Chondrocyte (in vitro differentiated cells): ENCODE measurements around the gene GAK. TPM values are rescaled to one million over a fixed set of nuclear protein-coding genes. Genes with fewer than 3 reads are reported as not detected.

Experiments used
- DNase-seq: peaks from one replicate; pipeline ENCODE4 v3.0.0; 2021; ENCODE audit warnings: mixed read lengths, low spot score
- H3K27ac Mint-ChIP-seq: one replicate; pipeline ENCODE4 v1.8.0; 2021; ENCODE audit warnings: mild to moderate bottlenecking, moderate library complexity, mixed read lengths; ENCODE audit not compliant: unreplicated experiment
- H3K27me3 Mint-ChIP-seq: 2 replicates; pipeline ENCODE4 v1.8.0; 2021; ENCODE audit warnings: low read depth, mixed read lengths
- H3K36me3 Mint-ChIP-seq: 2 replicates; pipeline ENCODE4 v1.8.0; 2021; ENCODE audit warnings: low read depth, mixed read lengths
- H3K4me1 Mint-ChIP-seq: 2 replicates; pipeline ENCODE4 v1.8.0; 2021; ENCODE audit warnings: low read depth, mild to moderate bottlenecking, mixed read lengths
- H3K4me3 Mint-ChIP-seq: one replicate; pipeline ENCODE4 v1.8.0; 2021; ENCODE audit warnings: mild to moderate bottlenecking, moderate library complexity, mixed read lengths; ENCODE audit not compliant: unreplicated experiment
- H3K9me3 Mint-ChIP-seq: 2 replicates; pipeline ENCODE4 v1.8.0; 2021; ENCODE audit warnings: low read depth, mixed read lengths
- total RNA-seq: library from RNA; stranded (reverse); gene quantifications from 3 replicates; pipeline ENCODE4 v1.2.1, GENCODE V29; 2021
- TF ChIP-seq, protein P1 (sequence below): fragments of 200-600 bp; sonication (generic); IDR thresholded peaks from 2 replicates; pipeline ENCODE4 v1.5.0; 2021; ENCODE audit warnings: antibody characterized with exemption, mild to moderate bottlenecking, moderate library complexity

GAK gene
- total RNA-seq, 1 donor from 2014 or later: 61.4 TPM

GRCh38 chr4:956531-957230, 24.6 kb upstream of the GAK start:
- H3K36me3 Mint-ChIP-seq: peaks cover 11% of the 10 kb centered on the region
- H3K27ac Mint-ChIP-seq: peak overlapping the region; percentile 5
- no peaks in the 10 kb centered on the region for H3K9me3 Mint-ChIP-seq
- peak; percentile 71 for DNase-seq
- no peak overlapping the region for H3K4me3 Mint-ChIP-seq
- TF ChIP-seq, protein P1, sequence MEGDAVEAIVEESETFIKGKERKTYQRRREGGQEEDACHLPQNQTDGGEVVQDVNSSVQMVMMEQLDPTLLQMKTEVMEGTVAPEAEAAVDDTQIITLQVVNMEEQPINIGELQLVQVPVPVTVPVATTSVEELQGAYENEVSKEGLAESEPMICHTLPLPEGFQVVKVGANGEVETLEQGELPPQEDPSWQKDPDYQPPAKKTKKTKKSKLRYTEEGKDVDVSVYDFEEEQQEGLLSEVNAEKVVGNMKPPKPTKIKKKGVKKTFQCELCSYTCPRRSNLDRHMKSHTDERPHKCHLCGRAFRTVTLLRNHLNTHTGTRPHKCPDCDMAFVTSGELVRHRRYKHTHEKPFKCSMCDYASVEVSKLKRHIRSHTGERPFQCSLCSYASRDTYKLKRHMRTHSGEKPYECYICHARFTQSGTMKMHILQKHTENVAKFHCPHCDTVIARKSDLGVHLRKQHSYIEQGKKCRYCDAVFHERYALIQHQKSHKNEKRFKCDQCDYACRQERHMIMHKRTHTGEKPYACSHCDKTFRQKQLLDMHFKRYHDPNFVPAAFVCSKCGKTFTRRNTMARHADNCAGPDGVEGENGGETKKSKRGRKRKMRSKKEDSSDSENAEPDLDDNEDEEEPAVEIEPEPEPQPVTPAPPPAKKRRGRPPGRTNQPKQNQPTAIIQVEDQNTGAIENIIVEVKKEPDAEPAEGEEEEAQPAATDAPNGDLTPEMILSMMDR: no peak
- no peaks in the 10 kb centered on the region for H3K27me3 Mint-ChIP-seq
- no peaks in the 10 kb centered on the region for H3K4me1 Mint-ChIP-seq

DNA sequence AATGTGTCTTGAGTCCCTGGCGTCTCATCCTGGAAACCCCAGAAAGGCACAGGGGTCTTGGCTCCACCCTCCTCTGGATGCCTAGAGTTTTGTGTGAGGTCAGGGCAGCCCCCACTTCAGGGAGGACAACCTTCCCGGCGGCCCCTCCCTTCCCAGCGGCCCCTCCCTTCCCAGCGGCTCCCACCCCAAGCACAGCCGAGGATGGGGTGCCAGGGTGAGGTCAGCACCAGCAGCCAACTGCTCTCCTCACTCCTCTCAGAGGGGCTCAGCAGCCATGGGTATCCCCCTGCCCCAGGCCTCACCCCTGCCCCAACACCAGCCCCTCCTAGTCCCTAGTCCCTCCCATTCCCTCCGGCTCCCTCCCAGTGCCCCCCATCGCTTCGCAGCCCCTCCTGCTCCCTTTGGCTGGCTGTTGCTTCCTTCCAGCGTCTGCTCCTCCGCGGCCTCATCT, 23.8 kb upstream of the GAK start:
- H3K9me3 Mint-ChIP-seq: no peaks in the 10 kb centered on the region
- no peaks in the 10 kb centered on the region for H3K4me1 Mint-ChIP-seq
- no peak overlapping the region for H3K4me3 Mint-ChIP-seq
- peaks cover 11% of the 10 kb centered on the region for H3K36me3 Mint-ChIP-seq
- H3K27me3 Mint-ChIP-seq: no peaks in the 10 kb centered on the region
- peak; percentile 83 for DNase-seq
- TF ChIP-seq, protein P1: no peak
- H3K27ac Mint-ChIP-seq: no peak overlapping the region

GRCh38 chr4:955161-955921, 23.2 kb upstream of the GAK start:
- Mint-ChIP-seq H3K36me3 (peaks cover 11% of the 10 kb centered on the region), H3K27ac (no peak overlapping the region), H3K9me3 (no peaks in the 10 kb centered on the region), H3K27me3 (no peaks in the 10 kb centered on the region), H3K4me1 (no peaks in the 10 kb centered on the region), H3K4me3 (no peak overlapping the region)
- DNase-seq: peak; percentile 75
- TF ChIP-seq, protein P1: no peak

DNA sequence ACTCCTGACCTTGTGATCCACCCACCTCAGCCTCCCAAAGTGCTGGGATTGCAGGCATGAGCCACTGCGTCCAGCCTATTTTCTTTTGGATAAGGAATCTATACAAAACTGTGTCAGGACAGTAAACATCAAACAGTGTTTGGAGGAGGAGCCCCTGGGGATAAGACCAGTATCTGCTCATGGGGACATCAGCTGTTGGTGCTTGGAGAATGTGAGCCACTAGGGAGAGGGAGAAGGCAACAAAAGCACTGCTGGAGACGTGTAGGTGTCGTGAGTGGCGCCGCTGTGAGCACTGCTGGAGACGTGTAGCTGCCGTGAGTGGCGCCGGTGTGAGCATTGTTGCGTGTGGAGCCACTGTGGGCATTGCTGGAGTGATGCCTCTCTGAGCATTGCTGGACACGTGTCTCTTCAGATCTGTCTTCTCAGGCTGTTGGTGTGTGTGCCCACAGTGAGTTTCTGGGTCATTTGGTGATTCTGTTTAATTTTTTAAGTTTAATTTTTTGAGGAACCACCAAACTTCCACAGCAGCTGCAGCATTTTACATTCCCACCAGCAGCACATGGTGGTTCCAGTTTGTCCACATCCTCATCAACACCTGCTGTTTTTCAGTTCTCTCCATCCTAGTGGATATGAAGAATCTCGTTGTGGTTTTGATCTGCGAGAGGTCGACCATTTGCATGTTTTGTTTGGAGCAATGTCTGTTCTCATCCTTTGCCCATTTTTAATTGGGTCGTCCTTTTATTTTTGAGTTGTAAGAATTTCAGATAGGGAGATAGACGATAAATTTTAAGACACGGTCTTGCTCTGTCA, 22.3 kb upstream of the GAK start:
- Mint-ChIP-seq H3K9me3 (no peaks in the 10 kb centered on the region), H3K27me3 (no peaks in the 10 kb centered on the region), H3K4me1 (no peaks in the 10 kb centered on the region), H3K27ac (no peak overlapping the region), H3K4me3 (no peak overlapping the region), H3K36me3 (peaks cover 11% of the 10 kb centered on the region)
- DNase-seq: peak; percentile 71
- TF ChIP-seq, protein P1: no peak

- DNase-seq: no peak
- TF ChIP-seq, protein P1: no peak
- H3K4me3 Mint-ChIP-seq: no peak overlapping the region
- H3K27me3 Mint-ChIP-seq: no peaks in the 10 kb centered on the region
- H3K4me1 Mint-ChIP-seq: no peaks in the 10 kb centered on the region
- no peak overlapping the region for H3K27ac Mint-ChIP-seq
- no peaks in the 10 kb centered on the region for H3K9me3 Mint-ChIP-seq
- H3K36me3 Mint-ChIP-seq: peaks cover 9% of the 10 kb centered on the region
Measured at GRCh38 chr4:953574-953915, 21.4 kb upstream of the GAK start.
